Gastrocnemius medialis (tissue), 4 donors: ENCODE data around the gene CFLAR. TPM values are rescaled to one million over a fixed set of nuclear protein-coding genes. Genes with fewer than 3 reads are reported as not detected.

Experiments used
- ATAC-seq, 2 donors: fragments of 150-250 bp; one replicate each; pipeline ENCODE4 v1.9.1; 2016
- DNase-seq, 2 donors: peaks; one replicate each; pipeline ENCODE4 v3.0.0-alpha.2; 2019
- H3K27ac ChIP-seq, 4 donors: fragments of 200-600 bp; sonication (generic); 1 replicate in 1 of 4; 2 replicates in 3 of 4; pipeline ENCODE4 v1.5.1; 2016 to 2018; ENCODE audit warnings: mild to moderate bottlenecking in 2 of 4, moderate library complexity in 1 of 4
- H3K27me3 ChIP-seq, 3 donors: fragments of 200-600 bp; sonication (generic) in 2 of 3; 1 replicate in 1 of 3; 2 replicates in 2 of 3; pipeline versions ENCODE4 v1.5.1 to v1.6.0; 2016 to 2019; ENCODE audit warnings: mild to moderate bottlenecking in 1 of 3, moderate library complexity in 1 of 3
- H3K36me3 ChIP-seq, 2 donors: fragments of 200-600 bp; sonication (generic) in 1 of 2; one replicate each; pipeline ENCODE4 v1.5.1; 2017 to 2018
- H3K4me1 ChIP-seq, 2 donors: fragments of 200-600 bp; sonication (generic) in 1 of 2; one replicate each; pipeline ENCODE4 v1.5.1; 2016 to 2017; ENCODE audit warnings: mild to moderate bottlenecking in 2 of 2
- H3K4me3 ChIP-seq, 4 donors: fragments of 200-600 bp; sonication (generic) in 3 of 4; 1 replicate in 1 of 4; 2 replicates in 3 of 4; pipeline ENCODE4 v1.5.1; 2016 to 2019; ENCODE audit warnings: mild to moderate bottlenecking in 2 of 4
- H3K9me3 ChIP-seq, 3 donors: fragments of 200-600 bp; sonication (generic) in 2 of 3; 1 replicate in 1 of 3; 2 replicates in 2 of 3; pipeline ENCODE4 v1.5.1; 2016 to 2019
- CTCF ChIP-seq, 5 experiments: fragments of 450-650 bp in 3 of 5; fragments of 200-600 bp in 2 of 5; sonication (generic) in 2 of 5; IDR thresholded peaks in 4 of 5; conservative IDR thresholded peaks in 1 of 5; 1 replicate in 4 of 5; 2 replicates in 1 of 5; pipeline ENCODE4 v1.5.1; 2016 to 2019; ENCODE audit warnings: antibody characterized with exemption in 5 of 5, mild to moderate bottlenecking in 3 of 5, moderate library complexity in 3 of 5
- POLR2A ChIP-seq, 2 donors: fragments of 450-650 bp; IDR thresholded peaks; one replicate each; pipeline ENCODE4 v1.6.1; 2017; ENCODE audit warnings: antibody characterized with exemption in 2 of 2, mild to moderate bottlenecking in 2 of 2, moderate library complexity in 2 of 2
- in situ Hi-C, 4 donors: fragments of 200-750 bp; cut with MboI; loops; one replicate each; pipeline versions ENCODE4 v1.15.0 to v1.8.0; 2017; ENCODE audit warnings: low sequenced_read_pairs in 4 of 4
- intact Hi-C: fragments of 100-400 bp; cut with DNase I; formaldehyde crosslinking; loops from one replicate; pipeline ENCODE4 v1.15.1; 2023; ENCODE audit warnings: low total_unique reads
- total RNA-seq, 4 donors: library from RNA; depleted of rRNA; stranded (reverse); fragments of >200 nt; gene quantifications; one replicate each; pipeline versions ENCODE4 v1.1.0 to v1.2.3, GENCODE V29; 2016

CFLAR gene
- total RNA-seq, 4 donors from 2014 or later: 298 to 491 (median 352) TPM

GRCh38 chr2:201194097-201194496 lies 78.1 kb downstream of the CFLAR start:
- Histone ChIP-seq H3K36me3 (no peaks in the 10 kb centered on the region), H3K9me3 (no peaks in the 10 kb centered on the region), H3K4me1 (no peaks in the 10 kb centered on the region), H3K27ac (peak overlapping the region in 1 of 4 donors; percentile 8), H3K27me3 (no peaks in the 10 kb centered on the region), H3K4me3 (no peak overlapping the region)
- intact Hi-C loops (no loop called here), in situ Hi-C loops (no loop called here)
- TF ChIP-seq CTCF (IDR thresholded peaks at IDR 0.05 in 4 of 5, conservative IDR thresholded peaks at IDR 0.05 in 1 of 5) (no peak), POLR2A (IDR thresholded peaks at IDR 0.05) (no peak)
- ATAC-seq (no peak), DNase-seq (no peak)

GRCh38 chr2:201195331-201195730 lies 79.4 kb downstream of the CFLAR start:
- H3K27ac ChIP-seq: no peak overlapping the region
- in situ Hi-C loops (no loop called here), intact Hi-C loops (loop anchor here (5.0 kb wide), 1 partner anchor 1223 kb away; no protein-coding TSS in a partner anchor)
- DNase-seq (no peak), ATAC-seq (no peak)
- no peaks in the 10 kb centered on the region for H3K36me3 ChIP-seq
- TF ChIP-seq CTCF (IDR thresholded peaks at IDR 0.05 in 4 of 5, conservative IDR thresholded peaks at IDR 0.05 in 1 of 5): no peak
- TF ChIP-seq POLR2A (IDR thresholded peaks at IDR 0.05): no peak
- H3K4me3 ChIP-seq: no peak overlapping the region
- H3K9me3 ChIP-seq: no peaks in the 10 kb centered on the region
- H3K27me3 ChIP-seq: no peaks in the 10 kb centered on the region
- H3K4me1 ChIP-seq: no peaks in the 10 kb centered on the region

GRCh38 chr2:201196003-201196402 lies 80.0 kb downstream of the CFLAR start:
- ATAC-seq: no peak
- H3K27me3 ChIP-seq: no peaks in the 10 kb centered on the region
- no peak overlapping the region for H3K27ac ChIP-seq
- no peak for DNase-seq
- in situ Hi-C loops: no loop called here
- no peaks in the 10 kb centered on the region for H3K9me3 ChIP-seq
- intact Hi-C loops: loop anchor here (5.0 kb wide), 1 partner anchor 1224 kb away; no protein-coding TSS in a partner anchor
- H3K4me3 ChIP-seq: no peak overlapping the region
- TF ChIP-seq POLR2A (IDR thresholded peaks at IDR 0.05) (no peak), CTCF (IDR thresholded peaks at IDR 0.05 in 4 of 5, conservative IDR thresholded peaks at IDR 0.05 in 1 of 5) (no peak)
- H3K36me3 ChIP-seq: no peaks in the 10 kb centered on the region
- H3K4me1 ChIP-seq: no peaks in the 10 kb centered on the region

- in situ Hi-C loops: no loop called here
- no peak for ATAC-seq
- Histone ChIP-seq H3K4me1 (no peaks in the 10 kb centered on the region), H3K27me3 (no peaks in the 10 kb centered on the region), H3K4me3 (no peak overlapping the region), H3K9me3 (no peaks in the 10 kb centered on the region), H3K27ac (no peak overlapping the region), H3K36me3 (no peaks in the 10 kb centered on the region)
- intact Hi-C loops: loop anchor here (5.0 kb wide), 1 partner anchor 1225 kb away; no protein-coding TSS in a partner anchor
- TF ChIP-seq CTCF (IDR thresholded peaks at IDR 0.05 in 4 of 5, conservative IDR thresholded peaks at IDR 0.05 in 1 of 5): no peak
- TF ChIP-seq POLR2A (IDR thresholded peaks at IDR 0.05): no peak
- no peak for DNase-seq
Observed at GRCh38 chr2:201196803-201197202, 80.8 kb downstream of the CFLAR start.

GRCh38 chr2:201197781-201198180 lies 81.8 kb downstream of the CFLAR start:
- Histone ChIP-seq H3K27ac (no peak overlapping the region), H3K9me3 (no peaks in the 10 kb centered on the region), H3K4me3 (no peak overlapping the region), H3K36me3 (no peaks in the 10 kb centered on the region), H3K27me3 (no peaks in the 10 kb centered on the region), H3K4me1 (no peaks in the 10 kb centered on the region)
- in situ Hi-C loops: no loop called here
- DNase-seq (no peak), ATAC-seq (no peak)
- TF ChIP-seq CTCF (IDR thresholded peaks at IDR 0.05 in 4 of 5, conservative IDR thresholded peaks at IDR 0.05 in 1 of 5): no peak
- TF ChIP-seq POLR2A (IDR thresholded peaks at IDR 0.05): no peak
- intact Hi-C loops: loop anchor here (5.0 kb wide), 1 partner anchor 1225 kb away; no protein-coding TSS in a partner anchor
